Esophagus muscularis mucosa (tissue), 4 donors: Measurements from ENCODE around the gene ROPN1B. TPM values are rescaled to one million over a fixed set of nuclear protein-coding genes. Genes with fewer than 3 reads are reported as not detected.
"Not testable (repeated sequence)": the region's sequence is repeated elsewhere in the genome, so short reads cannot be mapped to it uniquely, and the experiment has no call there.

Source experiments
- DNase-seq: peaks from one replicate; pipeline ENCODE4 v3.0.0-alpha.2; 2017; ENCODE audit errors: extremely low spot score
- H3K27ac ChIP-seq, 4 donors: fragments of 200-600 bp; sonication (generic); replicated peaks in 1 of 4; 1 replicate in 3 of 4; 2 replicates in 1 of 4; pipeline ENCODE4 v1.5.1; 2016 to 2019; ENCODE audit warnings: mild to moderate bottlenecking in 1 of 4
- H3K27me3 ChIP-seq, 4 donors: fragments of 200-600 bp; sonication (generic); one replicate each; pipeline versions ENCODE4 v1.5.1 to v1.6.0; 2016 to 2019
- H3K36me3 ChIP-seq, 4 donors: fragments of 200-600 bp; sonication (generic); one replicate each; pipeline ENCODE4 v1.5.1; 2016 to 2019
- H3K4me1 ChIP-seq, 4 donors: fragments of 200-600 bp; sonication (generic); one replicate each; pipeline ENCODE4 v1.5.1; 2016 to 2019
- H3K4me3 ChIP-seq, 4 donors: fragments of 200-600 bp; sonication (generic); 1 replicate in 2 of 4; 2 replicates in 2 of 4; pipeline ENCODE4 v1.5.1; 2016 to 2019; ENCODE audit warnings: mild to moderate bottlenecking in 4 of 4, moderate library complexity in 1 of 4
- H3K9me3 ChIP-seq, 4 donors: fragments of 200-600 bp; sonication (generic); 1 replicate in 3 of 4; 2 replicates in 1 of 4; pipeline ENCODE4 v1.5.1; 2016 to 2019
- WGBS: methylation state at CpG from one replicate; pipeline ENCODE4 v1.1.5; 2018; 5-methylcytosine and 5-hydroxymethylcytosine counted together
- intact Hi-C: fragments of 100-400 bp; cut with DNase I; formaldehyde crosslinking; loops from one replicate; pipeline ENCODE4 v1.15.1; 2023
- total RNA-seq, 4 donors: library from RNA; depleted of rRNA; stranded (reverse); fragments of >200 nt; gene quantifications; one replicate each; pipeline versions ENCODE4 v1.1.0 to v1.2.1, GENCODE V29; 2016
- TF ChIP-seq, protein P1 (sequence below), 3 experiments: fragments of 200-600 bp in 2 of 3; fragments of 450-650 bp in 1 of 3; sonication (generic) in 2 of 3; IDR thresholded peaks; one replicate each; pipeline ENCODE4 v1.5.1; 2017 to 2019; ENCODE audit warnings: antibody characterized with exemption in 3 of 3, mild to moderate bottlenecking in 2 of 3, moderate library complexity in 1 of 3

Gene ROPN1B
- total RNA-seq, 4 donors from 2014 or later = 0.52 TPM; not detected in 3

DNA sequence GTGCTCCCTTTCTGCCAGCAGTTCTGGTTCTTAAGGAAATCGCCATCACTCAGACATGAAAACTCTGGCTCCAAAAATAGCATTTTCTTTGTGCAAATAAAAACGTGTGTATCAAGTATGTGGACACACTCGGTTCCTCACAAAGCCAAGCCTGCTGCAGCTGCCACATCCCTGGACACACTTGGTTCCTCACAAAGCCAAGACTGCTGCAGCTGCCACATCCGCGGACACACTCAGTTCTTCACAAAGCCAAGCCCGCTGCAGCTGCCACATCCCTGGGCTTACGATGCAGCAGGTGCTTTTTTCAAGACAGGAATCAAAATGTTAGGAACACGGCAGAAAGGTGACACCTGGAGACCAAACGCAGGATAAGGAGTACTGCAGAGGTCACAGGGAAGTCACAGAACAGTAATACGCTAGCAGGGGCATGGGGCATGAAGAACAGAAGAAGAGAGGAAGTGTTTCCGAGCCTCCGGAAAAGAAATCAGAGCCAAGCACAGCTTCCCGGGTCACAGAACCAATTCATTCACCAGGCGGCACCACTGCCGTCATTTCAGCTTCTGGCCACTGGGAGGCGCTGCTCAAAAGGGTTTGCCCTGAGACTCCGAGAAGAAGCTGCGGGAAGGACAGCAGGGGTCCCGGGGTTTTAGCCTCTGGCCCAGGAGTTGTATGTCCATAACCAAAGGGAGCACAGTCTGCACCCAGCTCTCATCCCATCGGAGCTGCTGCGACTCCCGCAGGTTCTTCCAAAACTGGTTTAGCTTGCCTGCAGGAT is 40.0 kb upstream of the ROPN1B start:
- H3K36me3 ChIP-seq, H3K27me3 ChIP-seq, DNase-seq, H3K4me3 ChIP-seq, H3K9me3 ChIP-seq, H3K27ac ChIP-seq, intact Hi-C loops, H3K4me1 ChIP-seq: not testable (repeated sequence)
- 50% methylated on average over 22 of the region's 22 CpGs for WGBS
- TF ChIP-seq, protein P1, sequence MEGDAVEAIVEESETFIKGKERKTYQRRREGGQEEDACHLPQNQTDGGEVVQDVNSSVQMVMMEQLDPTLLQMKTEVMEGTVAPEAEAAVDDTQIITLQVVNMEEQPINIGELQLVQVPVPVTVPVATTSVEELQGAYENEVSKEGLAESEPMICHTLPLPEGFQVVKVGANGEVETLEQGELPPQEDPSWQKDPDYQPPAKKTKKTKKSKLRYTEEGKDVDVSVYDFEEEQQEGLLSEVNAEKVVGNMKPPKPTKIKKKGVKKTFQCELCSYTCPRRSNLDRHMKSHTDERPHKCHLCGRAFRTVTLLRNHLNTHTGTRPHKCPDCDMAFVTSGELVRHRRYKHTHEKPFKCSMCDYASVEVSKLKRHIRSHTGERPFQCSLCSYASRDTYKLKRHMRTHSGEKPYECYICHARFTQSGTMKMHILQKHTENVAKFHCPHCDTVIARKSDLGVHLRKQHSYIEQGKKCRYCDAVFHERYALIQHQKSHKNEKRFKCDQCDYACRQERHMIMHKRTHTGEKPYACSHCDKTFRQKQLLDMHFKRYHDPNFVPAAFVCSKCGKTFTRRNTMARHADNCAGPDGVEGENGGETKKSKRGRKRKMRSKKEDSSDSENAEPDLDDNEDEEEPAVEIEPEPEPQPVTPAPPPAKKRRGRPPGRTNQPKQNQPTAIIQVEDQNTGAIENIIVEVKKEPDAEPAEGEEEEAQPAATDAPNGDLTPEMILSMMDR (IDR thresholded peaks at IDR 0.05) = peak; percentile 40 to 68 (median 41)

DNA sequence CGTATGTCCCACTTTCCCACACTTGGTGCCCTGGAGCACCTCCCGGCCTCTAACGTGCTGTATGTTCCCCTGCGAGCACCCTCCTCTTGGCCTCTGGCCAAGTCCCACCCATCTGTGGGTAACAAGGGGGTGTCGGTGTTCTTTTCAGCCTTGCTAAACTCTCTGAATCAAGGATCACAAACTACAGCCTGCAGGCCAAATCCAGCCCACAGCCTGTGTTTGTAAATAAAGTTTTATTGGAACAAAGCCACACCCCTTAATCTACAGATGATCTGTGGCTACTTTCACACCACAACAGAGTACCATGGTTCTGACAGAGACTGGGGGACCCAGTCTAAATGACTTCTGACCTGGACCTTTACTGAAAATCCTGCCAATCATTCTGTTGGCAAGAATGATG is 39.2 kb upstream of the ROPN1B start:
- H3K4me3 ChIP-seq, intact Hi-C loops: not testable (repeated sequence)
- WGBS = 39% methylated on average over 5 of the region's 5 CpGs

DNA sequence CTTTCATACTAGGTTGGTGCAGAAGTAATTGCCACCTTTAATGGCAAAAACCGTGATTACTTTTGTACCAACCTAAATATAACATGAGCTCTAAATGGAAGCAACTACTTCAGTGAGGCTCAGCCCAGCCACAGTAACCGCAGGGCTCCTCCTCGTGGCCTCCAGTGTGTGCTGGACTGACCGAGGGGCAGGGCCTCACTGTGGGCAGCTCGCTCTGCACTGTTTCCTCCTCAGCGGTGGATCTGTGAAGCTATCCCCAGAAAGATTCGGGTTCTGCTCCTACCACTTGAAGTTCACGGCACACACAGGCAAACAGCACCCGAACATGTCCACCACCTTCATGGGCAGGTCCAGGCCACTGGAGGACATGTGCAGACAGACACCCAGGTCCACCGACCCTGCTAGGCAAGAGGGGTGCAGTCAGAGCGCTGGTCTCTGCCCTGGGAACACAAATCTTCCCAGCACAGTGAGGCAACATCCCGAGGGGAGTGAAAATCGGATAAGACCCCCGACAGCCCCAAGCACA is 37.6 kb upstream of the ROPN1B start:
- H3K4me3 ChIP-seq, H3K9me3 ChIP-seq, H3K36me3 ChIP-seq, H3K27me3 ChIP-seq, intact Hi-C loops, H3K27ac ChIP-seq, DNase-seq, H3K4me1 ChIP-seq: not testable (repeated sequence)
- 82% methylated on average over 7 of the region's 14 CpGs for WGBS

More for the DNA sequence above, 39.2 kb upstream of the ROPN1B start:
- not testable (repeated sequence) for DNase-seq, H3K27me3 ChIP-seq, H3K27ac ChIP-seq, H3K4me1 ChIP-seq, H3K9me3 ChIP-seq, H3K36me3 ChIP-seq

DNA sequence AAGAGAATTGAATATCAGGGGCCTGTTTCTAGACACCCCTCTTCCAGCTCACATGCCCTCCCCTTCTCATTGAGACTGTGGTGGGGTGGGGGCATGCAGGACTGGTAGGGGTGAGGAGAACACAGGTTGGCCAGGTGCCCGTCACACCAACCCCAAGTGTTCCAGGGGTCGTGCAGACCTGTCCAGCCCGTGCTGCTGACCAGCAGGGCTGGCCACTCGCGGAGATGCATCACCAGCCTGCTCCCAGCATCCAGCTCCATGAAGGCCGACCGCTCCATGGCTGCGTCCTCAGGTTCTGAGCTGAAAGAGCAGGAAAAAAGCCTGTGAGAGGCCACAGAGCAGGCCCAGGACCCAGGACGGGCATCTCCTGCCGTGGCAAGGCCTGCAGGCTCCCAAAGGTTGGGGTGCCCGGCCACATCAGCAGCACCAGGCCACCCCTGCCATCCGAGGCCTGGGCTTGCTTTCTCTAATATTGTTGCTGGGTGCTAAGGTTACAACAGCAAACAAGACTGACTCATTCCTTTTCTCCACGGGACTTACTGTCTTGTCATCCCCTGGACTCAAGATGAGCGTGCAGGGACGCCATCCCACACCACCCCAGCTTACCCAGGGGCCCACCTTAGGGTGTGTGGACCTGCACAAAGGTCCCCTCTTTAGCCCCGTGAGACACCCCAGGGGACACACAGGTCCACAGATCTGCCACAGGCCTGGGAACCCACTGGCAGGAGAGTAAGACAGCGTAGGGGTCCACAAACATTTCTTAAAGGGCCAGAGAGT is 35.4 kb upstream of the ROPN1B start:
- intact Hi-C loops, H3K27me3 ChIP-seq, H3K9me3 ChIP-seq, H3K36me3 ChIP-seq, H3K4me3 ChIP-seq, H3K27ac ChIP-seq, H3K4me1 ChIP-seq, DNase-seq: not testable (repeated sequence)
- WGBS = 85% methylated on average over 8 of the region's 17 CpGs

DNA sequence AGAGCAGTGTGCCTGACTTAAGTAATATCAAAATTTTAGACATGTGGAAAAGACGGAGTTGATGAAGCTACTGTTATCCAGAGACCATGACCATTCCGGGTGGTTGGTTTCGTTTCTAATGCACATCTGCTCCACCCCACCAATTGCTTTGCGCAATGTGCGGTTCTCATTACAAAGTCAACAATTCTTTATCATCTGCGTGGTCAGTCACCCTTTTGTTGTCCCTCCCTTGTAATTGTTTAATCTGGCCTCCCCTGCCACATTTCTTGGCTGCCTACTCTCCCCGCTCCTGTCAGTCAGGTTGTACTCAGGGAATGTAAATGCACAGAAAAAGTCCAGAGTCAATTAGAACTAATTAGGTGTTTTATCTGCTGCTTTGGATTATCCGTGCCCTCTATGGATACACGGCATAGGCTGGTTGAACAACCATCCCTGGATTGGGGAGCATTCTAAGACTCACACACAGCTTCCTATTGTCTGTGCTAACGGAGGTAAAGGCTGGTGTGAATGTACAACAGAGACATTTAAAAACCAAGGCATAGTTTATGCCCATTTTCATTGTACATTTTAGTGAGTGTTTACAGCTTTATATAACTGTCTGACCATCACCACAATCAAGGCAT is 33.6 kb upstream of the ROPN1B start:
- H3K4me1 ChIP-seq, H3K27me3 ChIP-seq, H3K36me3 ChIP-seq, H3K27ac ChIP-seq, DNase-seq, intact Hi-C loops, H3K4me3 ChIP-seq, H3K9me3 ChIP-seq: not testable (repeated sequence)
- WGBS = 91% methylated on average over 10 of the region's 10 CpGs

DNA sequence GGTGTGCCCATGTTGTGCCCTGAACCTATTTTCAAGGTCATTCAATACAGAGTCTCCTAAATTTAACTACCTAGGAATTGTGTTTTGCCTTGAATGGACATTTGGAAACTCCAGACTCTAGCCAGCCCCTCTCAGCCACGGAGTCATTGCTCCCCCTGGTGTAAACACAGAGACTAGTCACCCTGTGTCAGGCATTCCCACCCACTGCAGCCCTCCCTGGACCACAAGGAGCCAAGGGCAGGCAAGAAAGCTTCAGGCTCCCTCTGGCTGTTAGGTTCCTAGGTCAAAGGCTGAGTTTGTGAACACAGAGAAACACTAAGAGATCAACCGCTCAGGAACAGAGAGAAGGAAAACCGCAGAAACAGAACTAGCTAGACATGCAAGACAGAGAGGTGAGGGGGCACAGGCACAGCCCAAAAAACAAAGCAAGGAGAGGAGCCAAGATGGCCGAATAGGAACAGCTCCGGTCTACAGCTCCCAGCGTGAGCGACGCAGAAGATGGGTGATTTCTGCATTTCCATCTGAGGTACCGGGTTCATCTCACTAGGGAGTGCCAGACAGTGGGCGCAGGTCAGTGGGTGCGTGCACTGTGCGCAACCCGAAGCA is 32.7 kb upstream of the ROPN1B start:
- WGBS = 76% methylated on average over 9 of the region's 13 CpGs
- TF ChIP-seq, protein P1 (IDR thresholded peaks at IDR 0.05) = peak in 2 of 3 experiments; percentile 27 to 39
- intact Hi-C loops = not testable (repeated sequence)

DNA sequence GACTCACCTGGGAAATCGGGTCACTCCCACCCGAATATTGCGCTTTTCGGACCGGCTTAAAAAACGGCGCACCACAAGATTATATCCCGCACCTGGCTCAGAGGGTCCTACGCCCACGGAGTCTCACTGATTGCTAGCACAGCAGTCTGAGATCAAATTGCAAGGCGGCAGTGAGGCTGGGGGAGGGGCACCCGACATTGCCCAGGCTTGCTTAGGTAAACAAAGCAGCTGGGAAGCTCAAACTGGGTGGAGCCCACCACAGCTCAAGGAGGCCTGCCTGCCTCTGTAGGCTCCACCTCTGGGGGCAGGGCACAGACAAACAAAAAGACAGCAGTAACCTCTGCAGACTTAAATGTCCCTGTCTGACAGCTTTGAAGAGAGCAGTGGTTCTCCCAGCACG is 32.1 kb upstream of the ROPN1B start:
- H3K27me3 ChIP-seq, H3K9me3 ChIP-seq, H3K4me3 ChIP-seq, DNase-seq, H3K4me1 ChIP-seq, intact Hi-C loops, H3K36me3 ChIP-seq, H3K27ac ChIP-seq: not testable (repeated sequence)
- WGBS = 77% methylated on average over 4 of the region's 13 CpGs

More for the DNA sequence above, 32.7 kb upstream of the ROPN1B start:
- not testable (repeated sequence) for H3K9me3 ChIP-seq, H3K4me1 ChIP-seq, H3K36me3 ChIP-seq, H3K27me3 ChIP-seq, DNase-seq, H3K4me3 ChIP-seq, H3K27ac ChIP-seq

DNA sequence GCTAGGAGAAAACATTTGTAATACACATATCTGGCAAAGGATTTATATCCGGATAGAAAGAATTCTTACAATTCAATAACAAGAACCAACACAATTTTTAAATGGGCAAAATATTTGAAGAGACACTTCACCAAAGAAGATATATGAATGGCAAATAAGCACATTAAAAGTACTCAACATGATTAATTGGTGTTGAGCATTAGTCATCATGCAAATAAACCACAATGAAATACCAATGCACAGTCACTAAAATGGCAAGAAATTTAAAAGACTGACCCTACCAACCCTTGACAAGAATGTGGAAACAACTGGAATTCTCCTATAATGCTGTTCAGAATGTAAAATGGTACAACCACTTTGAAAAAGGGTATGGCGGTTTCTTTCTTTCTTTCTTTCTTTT is 21.2 kb upstream of the ROPN1B start:
- WGBS = 91% methylated on average over 2 of the region's 2 CpGs
- H3K27ac ChIP-seq, H3K9me3 ChIP-seq, DNase-seq, H3K36me3 ChIP-seq, intact Hi-C loops, H3K4me3 ChIP-seq, H3K4me1 ChIP-seq: not testable (repeated sequence)
- H3K27me3 ChIP-seq = peaks cover 0 to 11% (median 0%) of the 10 kb centered on the region in 4 donors

DNA sequence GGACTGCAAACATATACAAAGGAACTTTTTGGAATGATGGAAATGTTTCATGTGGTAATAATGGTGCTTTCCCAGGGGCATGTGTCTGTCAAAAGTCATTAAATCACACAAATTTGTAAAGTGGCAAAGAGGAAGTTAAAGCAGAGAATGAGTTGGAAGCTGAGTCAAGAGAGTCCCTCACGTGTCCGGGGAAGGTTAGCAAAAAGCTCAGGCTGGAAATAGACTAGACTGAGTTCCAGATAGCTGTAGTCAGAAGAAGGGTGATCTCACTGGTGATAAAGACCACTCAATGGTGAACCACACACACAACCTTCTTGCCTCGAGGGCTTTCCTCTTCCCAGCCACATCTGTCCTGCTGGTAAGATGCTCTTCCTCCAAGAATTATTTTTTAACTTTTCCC is 20.1 kb upstream of the ROPN1B start:
- H3K9me3 ChIP-seq, DNase-seq, H3K27ac ChIP-seq, H3K36me3 ChIP-seq, H3K4me1 ChIP-seq, H3K4me3 ChIP-seq, intact Hi-C loops: not testable (repeated sequence)
- peaks cover 0 to 11% (median 0%) of the 10 kb centered on the region in 4 donors for H3K27me3 ChIP-seq
- WGBS = 60% methylated on average over 3 of the region's 3 CpGs

DNA sequence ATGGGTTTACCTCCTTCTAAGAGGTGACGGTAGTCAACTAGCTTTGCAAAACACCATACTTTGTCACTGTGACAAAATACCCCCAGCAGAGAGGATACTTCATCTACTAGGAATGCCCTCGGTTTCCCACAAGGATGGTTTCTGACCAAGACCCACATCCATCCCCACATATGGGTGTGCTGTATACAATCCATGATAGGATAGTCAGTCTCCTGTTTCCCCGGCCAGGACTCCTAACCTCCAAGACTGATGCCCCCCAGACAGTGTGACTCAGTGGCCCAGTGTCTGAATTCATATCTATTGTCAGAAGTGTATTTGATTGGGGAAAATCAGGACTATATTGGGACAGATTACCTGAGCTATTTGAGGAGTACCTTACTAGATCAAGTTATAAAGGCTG is 17.8 kb upstream of the ROPN1B start:
- H3K36me3 ChIP-seq, H3K4me1 ChIP-seq, H3K27ac ChIP-seq, DNase-seq, intact Hi-C loops, H3K4me3 ChIP-seq, H3K9me3 ChIP-seq: not testable (repeated sequence)
- WGBS = 91% methylated on average over 3 of the region's 3 CpGs
- H3K27me3 ChIP-seq = peaks cover 0 to 14% (median 0%) of the 10 kb centered on the region in 4 donors
